ENCODE results near the gene MS4A10. TPM values are rescaled to one million over a fixed set of nuclear protein-coding genes. Genes with fewer than 3 reads are reported as not detected.

The MS4A10 gene
- total and polyA plus RNA-seq, 9 of the 15 experiments (the other 6 are each of a cell fraction or from before 2014, with no cell fraction given) = not detected

- TF ChIP-seq ZNF639 (CRISPR knock-in tag; conservative IDR thresholded peaks at IDR 0.05 in 1 of 2, IDR thresholded peaks at IDR 0.05 in 1 of 2) = peak in 1 of 2 experiments; percentile 66; a peak in 1 of 4 replicates
- peak in 1 of 2 experiments; percentile 53; a peak in 1 of 4 replicates for TF ChIP-seq TRIM24 (IDR thresholded peaks at IDR 0.05)
- TF ChIP-seq PURB (CRISPR knock-in tag; IDR thresholded peaks at IDR 0.05; ENCODE audit: low read depth) = no peak
- TF ChIP-seq C11orf30 (IDR thresholded peaks at IDR 0.05; ENCODE audit: low read depth) = no peak
- peak in 1 of 2 experiments; percentile 98; a peak in 2 of 4 replicates for TF ChIP-seq MLLT1 (IDR thresholded peaks at IDR 0.05)
- 0 out of 2 replicates have a peak, but pooled peaks have one; percentile 31 for TF ChIP-seq MYNN (IDR thresholded peaks at IDR 0.05)
- TF ChIP-seq MYNN (CRISPR knock-in tag; IDR thresholded peaks at IDR 0.05) = no peak
- peak; percentile 69; the same call in 1 of the 2 replicates for TF ChIP-seq PKNOX1 (IDR thresholded peaks at IDR 0.05)
- TF ChIP-seq MXD1 (CRISPR knock-in tag; IDR thresholded peaks at IDR 0.05; ENCODE audit: borderline replicate concordance, poor library complexity, severe bottlenecking) = no peak
- TF ChIP-seq ATF7 (IDR thresholded peaks at IDR 0.05) = 0 out of 2 replicates have a peak, but pooled peaks have one; percentile 36
- TF ChIP-seq ZFP91 (CRISPR knock-in tag; IDR thresholded peaks at IDR 0.05) = no peak
- TF ChIP-seq CREM (IDR thresholded peaks at IDR 0.05; ENCODE audit: low read depth) = 0 out of 2 replicates have a peak, but pooled peaks have one; percentile 11
- TF ChIP-seq NR1H2 (CRISPR knock-in tag; IDR thresholded peaks at IDR 0.05) = no peak
- no peak for TF ChIP-seq STAT6 (CRISPR knock-in tag; IDR thresholded peaks at IDR 0.05)
- no peak for TF ChIP-seq ZNF253 (CRISPR knock-in tag; conservative IDR thresholded peaks at IDR 0.05)
- TF ChIP-seq RFX5 (IDR thresholded peaks at IDR 0.05; ENCODE audit: low read depth, low read length) = no peak
- TF ChIP-seq TEAD2 (tag; IDR thresholded peaks at IDR 0.05) = no peak
- no peak for TF ChIP-seq POLR3A (IDR thresholded peaks at IDR 0.05; ENCODE audit: borderline replicate concordance, extremely low read depth, insufficient read depth, insufficient read length)
- TF ChIP-seq TAF9B (IDR thresholded peaks at IDR 0.05; ENCODE audit: partially characterized antibody) = peak; percentile 67
Observed at GRCh38 chr11:60848714-60849151, 63.6 kb downstream of the MS4A10 start (continued).
